HepG2 (cell line): Measurements from ENCODE around the gene ITGA7. TPM values are rescaled to one million over a fixed set of nuclear protein-coding genes. Genes with fewer than 3 reads are reported as not detected.
A peak's percentile ranks its signal among the peaks of the same experiment; 100 is the strongest.

Source experiments
- ATAC-seq: fragments of 200-7000 bp; cut with Tn5 transposase; 3 replicates; pipeline ENCODE4 v1.9.1; 2020; ENCODE audit warnings: mild to moderate bottlenecking, moderate library complexity
- BruUV-seq: library from RNA; stranded (reverse); fragments of 400-500 nt; replicated peaks from 2 replicates; lab custom pipeline; 2021; lab: Mats Ljungman, UMichigan
- CTCF ChIA-PET: fragments of 300-600 bp; formaldehyde crosslinking; extraction: SDS; loops from one replicate; lab custom pipeline; 2021; ENCODE audit warnings: low total read pairs, inconsistent platforms, low intra/inter-chr PET ratio; lab: Yijun Ruan, JAX
- POLR2A ChIA-PET: fragments of 350-600 bp; sonication (Branson Sonifier 250); formaldehyde crosslinking; loops from one replicate; lab custom pipeline; 2020; ENCODE audit warnings: antibody characterized with exemption, inconsistent platforms; lab: Yijun Ruan, JAX
- DNase-seq: peaks from one replicate; pipeline ENCODE4 v3.0.0-alpha.2; 2015; ENCODE audit warnings: low spot score
- FAIRE-seq: peaks from 3 replicates; lab custom pipeline; 2011; peaks lifted over from hg19 to GRCh38; lab: Jason Lieb, UNC
- H2AFZ ChIP-seq: one replicate; pipeline ENCODE4 v1.6.1; 2011; ENCODE audit warnings: low read length, inconsistent platforms
- H3K27ac ChIP-seq: fragments of 300-600 bp; 3 replicates; pipeline ENCODE4 v1.8.0; 2011; ENCODE audit warnings: mixed run types, mild to moderate bottlenecking, mixed read lengths, low read length, inconsistent platforms; ENCODE audit not compliant: insufficient read depth; ENCODE audit errors: extremely low read length
- H3K27me3 ChIP-seq, 2 experiments: fragments of 200-600 bp in 1 of 2; 2 replicates in 1 of 2; 3 replicates in 1 of 2; pipeline versions ENCODE4 v1.6.0 to v1.8.0; 2011; ENCODE audit warnings: low read length in 2 of 2, mild to moderate bottlenecking in 2 of 2, moderate library complexity in 2 of 2, inconsistent platforms in 1 of 2; ENCODE audit not compliant: insufficient read depth in 2 of 2, control insufficient read depth in 1 of 2
- H3K36me3 ChIP-seq, 2 experiments: fragments of 200-600 bp in 1 of 2; replicated peaks in 1 of 2; 2 replicates in 1 of 2; 3 replicates in 1 of 2; pipeline versions ENCODE4 v1.5.1 to v1.8.0; 2011; ENCODE audit warnings: low read length in 2 of 2, inconsistent platforms in 1 of 2; ENCODE audit not compliant: insufficient read depth in 2 of 2, control insufficient read depth in 1 of 2
- H3K4me1 ChIP-seq: 2 replicates; pipeline ENCODE4 v1.5.1; 2012; ENCODE audit warnings: low read length, inconsistent platforms; ENCODE audit not compliant: insufficient read depth
- H3K4me2 ChIP-seq: 2 replicates; pipeline ENCODE4 v1.6.0; 2011; ENCODE audit warnings: low read depth, low read length, inconsistent platforms
- H3K4me3 ChIP-seq, 3 experiments: fragments of 200-600 bp in 1 of 3; sonication (generic), shearing (Covaris generic) in 1 of 3; replicated peaks in 1 of 3; 2 replicates each; pipeline ENCODE4 v1.5.1; 2011 to 2016; ENCODE audit warnings: low read length in 3 of 3, inconsistent platforms in 2 of 3, low read depth in 2 of 3, mild to moderate bottlenecking in 2 of 3, control low read depth in 1 of 3, mixed read lengths in 1 of 3; ENCODE audit not compliant: insufficient read depth in 1 of 3
- H3K79me2 ChIP-seq: one replicate; pipeline ENCODE4 v1.6.1; 2011; ENCODE audit warnings: low read length, inconsistent platforms; ENCODE audit not compliant: insufficient read depth
- H3K9ac ChIP-seq: 2 replicates; pipeline ENCODE4 v1.6.0; 2011; ENCODE audit warnings: mild to moderate bottlenecking, low read depth, low read length, inconsistent platforms; ENCODE audit not compliant: insufficient read depth
- H3K9me3 ChIP-seq: 2 replicates; pipeline ENCODE4 v1.5.1; 2012; ENCODE audit warnings: mild to moderate bottlenecking, low read length
- H4K20me1 ChIP-seq: 2 replicates; pipeline ENCODE4 v1.6.0; 2011; ENCODE audit warnings: inconsistent platforms, mild to moderate bottlenecking, low read length, moderate library complexity; ENCODE audit not compliant: insufficient read depth
- ARHGAP35 ChIP-seq: sonication (generic); formaldehyde crosslinking; IDR thresholded peaks from 2 replicates; pipeline ENCODE4 v1.9.0; 2022; ENCODE audit warnings: mild to moderate bottlenecking, inconsistent platforms, moderate library complexity, missing genetic modification reagents, borderline replicate concordance
- CTCF ChIP-seq: sonication (generic); formaldehyde crosslinking; IDR thresholded peaks from 2 replicates; pipeline ENCODE4 v1.5.0; 2020; ENCODE audit warnings: mild to moderate bottlenecking, missing genetic modification reagents, moderate library complexity
- DNMT3B ChIP-seq: conservative IDR thresholded peaks from 2 replicates; pipeline ENCODE4 v1.6.1; 2016; ENCODE audit warnings: missing biosample characterization, control low read depth
- HMGXB4 ChIP-seq, 2 experiments: sonication (generic) in 1 of 2; formaldehyde crosslinking in 1 of 2; IDR thresholded peaks; 2 replicates each; pipeline versions ENCODE4 v1.4.0 to v1.6.1; 2018 to 2020; ENCODE audit warnings: missing genetic modification reagents in 2 of 2, borderline replicate concordance in 1 of 2, low read depth in 1 of 2, mild to moderate bottlenecking in 1 of 2, missing biosample characterization in 1 of 2
- MED1 ChIP-seq: sonication (generic); formaldehyde crosslinking; IDR thresholded peaks from 2 replicates; pipeline ENCODE4 v1.4.0; 2020; ENCODE audit warnings: missing genetic modification reagents
- ZBTB46 ChIP-seq: sonication (generic); formaldehyde crosslinking; IDR thresholded peaks from 2 replicates; pipeline ENCODE4 v1.4.0; 2020; ENCODE audit warnings: mild to moderate bottlenecking, missing genetic modification reagents, borderline replicate concordance
- ZNF407 ChIP-seq: sonication (generic); formaldehyde crosslinking; IDR thresholded peaks from one replicate; pipeline ENCODE4 v1.5.1; 2020; ENCODE audit warnings: mild to moderate bottlenecking, missing genetic modification reagents; ENCODE audit errors: not compliant biosample characterization
- WGBS: methylation state at CpG from one replicate; pipeline ENCODE4 v1.1.6; 2017; ENCODE audit warnings: low lambda C conversion rate; 5-methylcytosine and 5-hydroxymethylcytosine counted together
- in situ Hi-C: cut with HindIII; loops from 2 replicates; pipeline ENCODE4 v1.10.0; 2017; ENCODE audit warnings: low pct_unique_long_range_greater_than_20kb; ENCODE audit not compliant: extremely low pct_ligation_motif_present
- intact Hi-C: fragments of 100-400 bp; cut with micrococcal nuclease; formaldehyde crosslinking; loops from one replicate; pipeline ENCODE4 v1.10.0; 2022; ENCODE audit not compliant: unreplicated experiment
- polyA plus RNA-seq, 8 experiments: library from polyadenylated mRNA; depleted of rRNA in 3 of 8; stranded (reverse) in 7 of 8; unstranded in 1 of 8; fragments of >200 nt; fragmentation: Illumina TruSeq in 4 of 8; extraction: Trizol in 4 of 8; gene quantifications; 2 replicates each; pipeline versions ENCODE4 v1.2.1 to v1.2.3, GENCODE V29; 2011 to 2016; ENCODE audit warnings: low read depth in 4 of 8, missing spikeins in 1 of 8, mixed read lengths in 1 of 8; ENCODE audit not compliant: insufficient read depth in 1 of 8
- total RNA-seq, 5 experiments: library from RNA; depleted of rRNA; stranded (reverse); fragments of >200 nt; fragmentation: Illumina TruSeq; extraction: Trizol; gene quantifications; 2 replicates each; pipeline ENCODE4 v1.2.3, GENCODE V29; 2016; ENCODE audit warnings: low read depth in 1 of 5

The ITGA7 gene
- total and polyA plus RNA-seq, 2 of the 13 experiments (the other 11 are each of a cell fraction or from before 2014, with no cell fraction given): 0.65 to 0.75 TPM

GRCh38 chr12:55720894-55721444 is 13.3 kb upstream of the ITGA7 start:
- Histone ChIP-seq H3K4me3 (peak overlapping the region in 2 of 3 experiments; percentile 15 to 46; a peak in 1 of 6 replicates), H4K20me1 (0 out of 2 replicates have a peak, but pooled peaks cover 2% of the 10 kb centered on the region), H3K79me2 (no peaks in the 10 kb centered on the region), H3K4me1 (peaks cover 81% of the 10 kb centered on the region), H3K9ac (no peak overlapping the region), H3K27me3 (no peaks in the 10 kb centered on the region), H3K27ac (peak overlapping the region; percentile 59), H3K36me3 (peaks cover 6 to 16% of the 10 kb centered on the region in 2 experiments), H3K9me3 (no peaks in the 10 kb centered on the region), H2AFZ (no peak overlapping the region), H3K4me2 (peak overlapping the region; percentile 62)
- CTCF ChIA-PET: interaction anchor here (1.0 to 2.5 kb wide), 4 partner anchors 16 to 61 kb away, joined by 4 to 13 read pairs (median 6); a partner anchor contains a TSS
- ATAC-seq (peak; percentile 80), FAIRE-seq (peak; percentile 51), DNase-seq (peak; percentile 55)
- POLR2A ChIA-PET: interaction anchor here (0.6 to 5.3 kb wide), 11 partner anchors 8 to 289 kb away, joined by 3 to 38 read pairs (median 5); partner anchors contain the start of genes CD63, DNAJC14, PYM1 and RAB5B
- intact Hi-C loops (loop anchor here (1.0 to 5.0 kb wide), 5 partner anchors 14 to 534 kb away; partner anchors contain the start of gene ITGA7), in situ Hi-C loops (no loop called here)
- 90% methylated on average over 2 of the region's 9 CpGs for WGBS
- TSS peak; percentile 13 for BruUV-seq
- TF ChIP-seq MED1 (CRISPR knock-in tag) (0 out of 2 replicates have a peak, but pooled peaks have one; percentile 11), DNMT3B (CRISPR knock-in tag) (no peak), ZNF407 (CRISPR knock-in tag) (peak; percentile 26), ZBTB46 (CRISPR knock-in tag) (0 out of 2 replicates have a peak, but pooled peaks have one; percentile 63), CTCF (CRISPR knock-in tag) (peak; percentile 84), ARHGAP35 (no peak), HMGXB4 (CRISPR knock-in tag; IDR thresholded peaks at IDR 0.05; ENCODE audit: borderline replicate concordance in 1 of 2, low read depth in 1 of 2) (peak in 1 of 2 experiments; percentile 41; a peak in 2 of 4 replicates)
